IMR-90 (cell line): Measurements from ENCODE around the gene KCNK17. TPM values are rescaled to one million over a fixed set of nuclear protein-coding genes. Genes with fewer than 3 reads are reported as not detected.

Experiments used
- ATAC-seq: fragments of 200-7000 bp; cut with Tn5 transposase; 2 replicates; pipeline ENCODE4 v1.9.1; 2020; ENCODE audit warnings: low read depth, mild to moderate bottlenecking, moderate library complexity
- BruUV-seq: library from RNA; stranded (reverse); fragments of 400-500 nt; replicated peaks from 2 replicates; lab custom pipeline; 2021; lab: Mats Ljungman, UMichigan
- CTCF ChIA-PET: fragments of 300-600 bp; formaldehyde crosslinking; extraction: SDS; loops from one replicate; lab custom pipeline; 2021; ENCODE audit warnings: antibody characterized with exemption; lab: Yijun Ruan, JAX
- POLR2A ChIA-PET: fragments of 300-600 bp; sonication (Branson Sonifier 250); formaldehyde crosslinking; loops from one replicate; lab custom pipeline; 2022; ENCODE audit warnings: antibody characterized with exemption; ENCODE audit not compliant: unreplicated experiment; lab: Charles Lee
- DNase-seq: peaks from one replicate; pipeline ENCODE4 v3.0.0; 2013
- H2AFZ ChIP-seq: replicated peaks from 2 replicates; pipeline ENCODE3; 2013; ENCODE audit warnings: low read length, mild to moderate bottlenecking; ENCODE audit not compliant: poor library complexity
- H2AK5ac ChIP-seq: 2 replicates; pipeline ENCODE4 v1.6.1; 2013; ENCODE audit warnings: low read depth, low read length, inconsistent platforms
- H2AK9ac ChIP-seq: replicated peaks from 2 replicates; pipeline ENCODE3; 2013; ENCODE audit warnings: mild to moderate bottlenecking, low read depth, low read length, moderate library complexity; ENCODE audit not compliant: poor library complexity
- H2BK120ac ChIP-seq: 2 replicates; pipeline ENCODE4 v1.6.1; 2013; ENCODE audit warnings: low read depth, low read length, inconsistent platforms
- H2BK15ac ChIP-seq: 3 replicates; pipeline ENCODE4 v1.6.1; 2013; ENCODE audit warnings: low read depth, low read length, inconsistent platforms
- H2BK20ac ChIP-seq: 2 replicates; pipeline ENCODE4 v1.6.1; 2013; ENCODE audit warnings: low read depth, mild to moderate bottlenecking, inconsistent platforms, low read length, moderate library complexity
- H2BK5ac ChIP-seq: 2 replicates; pipeline ENCODE4 v1.6.1; 2013; ENCODE audit warnings: mild to moderate bottlenecking, low read depth, low read length, inconsistent platforms; ENCODE audit not compliant: poor library complexity, severe bottlenecking
- H3K14ac ChIP-seq: replicated peaks from 2 replicates; pipeline ENCODE4 v1.6.1; 2013; ENCODE audit warnings: low read depth, low read length, inconsistent platforms
- H3K18ac ChIP-seq: 2 replicates; pipeline ENCODE4 v1.6.1; 2013; ENCODE audit warnings: low read depth, low read length, control low read depth
- H3K23ac ChIP-seq: 2 replicates; pipeline ENCODE4 v1.6.1; 2013; ENCODE audit warnings: low read depth, low read length, inconsistent platforms
- H3K27ac ChIP-seq: 2 replicates; pipeline ENCODE4 v1.5.1; 2013; ENCODE audit warnings: mild to moderate bottlenecking, control low read depth, low read length; ENCODE audit not compliant: insufficient read depth
- H3K27me3 ChIP-seq: 2 replicates; pipeline ENCODE4 v1.6.1; 2013; ENCODE audit warnings: low read length; ENCODE audit not compliant: control insufficient read depth, insufficient read depth
- H3K36me3 ChIP-seq: 2 replicates; pipeline ENCODE4 v1.6.1; 2013; ENCODE audit warnings: low read length, mixed read lengths; ENCODE audit not compliant: control insufficient read depth, insufficient read depth
- H3K4ac ChIP-seq: 2 replicates; pipeline ENCODE4 v1.6.1; 2013; ENCODE audit warnings: low read depth, low read length, inconsistent platforms
- H3K4me1 ChIP-seq: 2 replicates; pipeline ENCODE4 v1.6.1; 2013; ENCODE audit warnings: low read length, mixed read lengths; ENCODE audit not compliant: control insufficient read depth, insufficient read depth
- H3K4me2 ChIP-seq: 2 replicates; pipeline ENCODE4 v1.6.1; 2013; ENCODE audit warnings: low read depth, mild to moderate bottlenecking, control low read depth, low read length, moderate library complexity
- H3K4me3 ChIP-seq: 2 replicates; pipeline ENCODE4 v1.5.1; 2013; ENCODE audit warnings: low read depth, mild to moderate bottlenecking, control low read depth, low read length, moderate library complexity; ENCODE audit not compliant: insufficient read depth
- H3K56ac ChIP-seq: 2 replicates; pipeline ENCODE4 v1.6.1; 2013; ENCODE audit warnings: low read length, inconsistent platforms; ENCODE audit not compliant: insufficient read depth; ENCODE audit errors: extremely low read depth
- H3K79me1 ChIP-seq, 2 experiments: 2 replicates each; pipeline ENCODE4 v1.6.1; 2013; ENCODE audit warnings: low read length in 2 of 2, inconsistent platforms in 1 of 2, low read depth in 1 of 2
- H3K9ac ChIP-seq: 2 replicates; pipeline ENCODE4 v1.6.1; 2013; ENCODE audit warnings: low read depth, low read length, control low read depth
- H3K9me1 ChIP-seq: 2 replicates; pipeline ENCODE4 v1.6.1; 2013; ENCODE audit warnings: low read length, inconsistent platforms; ENCODE audit not compliant: insufficient read depth
- H3K9me3 ChIP-seq: 2 replicates; pipeline ENCODE4 v1.6.1; 2013; ENCODE audit warnings: low read length; ENCODE audit not compliant: control insufficient read depth, insufficient read depth
- H4K20me1 ChIP-seq: 2 replicates; pipeline ENCODE4 v1.6.1; 2013; ENCODE audit warnings: low read length, inconsistent platforms; ENCODE audit not compliant: insufficient read depth
- H4K5ac ChIP-seq: 2 replicates; pipeline ENCODE4 v1.6.1; 2013; ENCODE audit warnings: mild to moderate bottlenecking, low read depth, low read length, control low read depth
- H4K8ac ChIP-seq, 2 experiments: 2 replicates each; pipeline ENCODE4 v1.6.1; 2013; ENCODE audit warnings: low read depth in 2 of 2, low read length in 2 of 2, control low read depth in 1 of 2, inconsistent platforms in 1 of 2
- H4K91ac ChIP-seq: 2 replicates; pipeline ENCODE4 v1.6.1; 2013; ENCODE audit warnings: low read depth, low read length, inconsistent platforms; ENCODE audit not compliant: insufficient read depth
- BHLHE40 ChIP-seq: fragments of 150-350 bp; IDR thresholded peaks from 2 replicates; pipeline ENCODE4 v1.6.1; 2016; ENCODE audit warnings: mild to moderate bottlenecking, low read depth, low read length
- CHD1 ChIP-seq: IDR thresholded peaks from 2 replicates; pipeline ENCODE4 v1.6.1; 2012; ENCODE audit warnings: low read depth, low read length, improper control_type of control experiment
- FOS ChIP-seq: fragments of 150-350 bp; IDR thresholded peaks from 2 replicates; pipeline ENCODE4 v1.6.1; 2016; ENCODE audit warnings: low read depth, low read length
- MAFK ChIP-seq: IDR thresholded peaks from 2 replicates; pipeline ENCODE4 v1.6.1; 2012; ENCODE audit warnings: low read depth, low read length, improper control_type of control experiment
- MAZ ChIP-seq: IDR thresholded peaks from 2 replicates; pipeline ENCODE4 v1.6.1; 2012; ENCODE audit warnings: low read depth, mild to moderate bottlenecking, low read length, improper control_type of control experiment, moderate library complexity, borderline replicate concordance
- MXI1 ChIP-seq: IDR thresholded peaks from 2 replicates; pipeline ENCODE4 v1.6.1; 2012; ENCODE audit warnings: low read depth, mild to moderate bottlenecking, low read length, moderate library complexity, borderline replicate concordance
- NFE2L2 ChIP-seq: fragments of 150-350 bp; IDR thresholded peaks from 2 replicates; pipeline ENCODE4 v1.6.1; 2016; ENCODE audit warnings: low read depth, mild to moderate bottlenecking, low read length
- POLR2A ChIP-seq: IDR thresholded peaks from 2 replicates; pipeline ENCODE4 v1.6.1; 2012; ENCODE audit warnings: mild to moderate bottlenecking, low read depth, low read length
- RAD21 ChIP-seq: IDR thresholded peaks from 2 replicates; pipeline ENCODE4 v1.6.1; 2012; ENCODE audit warnings: low read length, improper control_type of control experiment
- RCOR1 ChIP-seq: IDR thresholded peaks from 2 replicates; pipeline ENCODE4 v1.6.1; 2012; ENCODE audit warnings: mild to moderate bottlenecking, low read length, improper control_type of control experiment; ENCODE audit not compliant: insufficient replicate concordance
- RFX5 ChIP-seq: IDR thresholded peaks from 2 replicates; pipeline ENCODE4 v1.8.0; 2012; ENCODE audit warnings: low read depth, mild to moderate bottlenecking, low read length, moderate library complexity
- SMC3 ChIP-seq: fragments of 150-350 bp; IDR thresholded peaks from 2 replicates; pipeline ENCODE4 v1.6.1; 2016; ENCODE audit warnings: low read depth, mild to moderate bottlenecking, antibody characterized with exemption, low read length, moderate library complexity
- WGBS, 2 experiments: methylation state at CpG; one replicate each; pipeline versions ENCODE4 v1.1.5 to v1.1.7; 2013; ENCODE audit warnings: missing lambda C conversion rate in 2 of 2; ENCODE audit not compliant: insufficient read length in 1 of 2; ENCODE audit errors: extremely low coverage in 2 of 2; 5-methylcytosine and 5-hydroxymethylcytosine counted together
- dilution Hi-C: fragments of 300-500 bp; cut with HindIII; formaldehyde crosslinking; loops from one replicate; pipeline ENCODE4 v1.14.3; 2018; ENCODE audit warnings: low sequenced_read_pairs; ENCODE audit not compliant: unreplicated experiment
- in situ Hi-C: fragments of 300-500 bp; cut with MboI; formaldehyde crosslinking; loops from 3 replicates; pipeline ENCODE4 v1.14.3; 2019; ENCODE audit warnings: low sequenced_read_pairs, inconsistent platforms, mixed read lengths
- intact Hi-C: fragments of 100-400 bp; cut with micrococcal nuclease; formaldehyde crosslinking; loops from 2 replicates; pipeline ENCODE4 v1.10.0; 2022
- polyA plus RNA-seq, 3 experiments: library from polyadenylated mRNA; depleted of rRNA; stranded (reverse); fragments of >200 nt; gene quantifications; 2 replicates each; pipeline ENCODE4 v1.2.3, GENCODE V29; 2012; ENCODE audit warnings: low replicate concordance in 1 of 3
- total RNA-seq: library from RNA; depleted of rRNA; stranded (reverse); fragments of >200 nt; gene quantifications from 2 replicates; pipeline ENCODE4 v1.2.3, GENCODE V29; 2012
- TF ChIP-seq, protein P1 (sequence below): fragments of 150-350 bp; IDR thresholded peaks from 2 replicates; pipeline ENCODE4 v1.6.1; 2017; ENCODE audit warnings: mild to moderate bottlenecking, antibody characterized with exemption, low read length, low read depth
- TF ChIP-seq, protein P2 (sequence below): fragments of 150-350 bp; IDR thresholded peaks from 2 replicates; pipeline ENCODE4 v1.6.1; 2016; ENCODE audit warnings: low read depth, mild to moderate bottlenecking, low read length, moderate library complexity, borderline replicate concordance

The KCNK17 gene
- total and polyA plus RNA-seq, 2 of the 4 experiments (the other 2 are of a cell fraction) = not detected

DNA sequence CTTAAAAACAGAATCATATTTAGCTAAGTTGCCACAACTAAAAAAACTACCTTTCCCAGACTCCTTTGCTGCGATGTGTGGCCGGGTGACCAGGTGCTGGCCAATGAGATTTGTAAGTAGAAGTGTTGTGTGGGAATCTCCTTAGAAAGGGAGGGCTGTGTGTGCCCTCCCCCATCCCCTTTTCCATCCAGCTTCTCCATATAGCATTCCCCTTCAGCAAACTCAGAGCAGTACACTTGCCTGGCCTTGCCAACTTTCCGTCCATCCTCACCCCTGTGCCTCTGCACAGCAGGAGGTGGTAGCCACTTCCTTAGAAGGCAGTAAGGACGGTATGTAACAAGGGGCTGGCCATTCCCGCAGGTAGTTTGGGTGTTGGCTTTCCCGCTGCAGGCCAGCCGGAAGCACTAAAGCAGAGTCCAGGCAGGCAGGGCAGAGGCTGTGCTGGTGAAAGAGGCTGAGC lies 30.6 kb upstream of the KCNK17 start:
- POLR2A ChIA-PET = no interaction called here
- TF ChIP-seq FOS = no peak
- TF ChIP-seq RCOR1 = no peak
- TF ChIP-seq, protein P1, sequence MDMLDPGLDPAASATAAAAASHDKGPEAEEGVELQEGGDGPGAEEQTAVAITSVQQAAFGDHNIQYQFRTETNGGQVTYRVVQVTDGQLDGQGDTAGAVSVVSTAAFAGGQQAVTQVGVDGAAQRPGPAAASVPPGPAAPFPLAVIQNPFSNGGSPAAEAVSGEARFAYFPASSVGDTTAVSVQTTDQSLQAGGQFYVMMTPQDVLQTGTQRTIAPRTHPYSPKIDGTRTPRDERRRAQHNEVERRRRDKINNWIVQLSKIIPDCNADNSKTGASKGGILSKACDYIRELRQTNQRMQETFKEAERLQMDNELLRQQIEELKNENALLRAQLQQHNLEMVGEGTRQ = no peak
- TF ChIP-seq BHLHE40 = no peak
- TF ChIP-seq, protein P2, sequence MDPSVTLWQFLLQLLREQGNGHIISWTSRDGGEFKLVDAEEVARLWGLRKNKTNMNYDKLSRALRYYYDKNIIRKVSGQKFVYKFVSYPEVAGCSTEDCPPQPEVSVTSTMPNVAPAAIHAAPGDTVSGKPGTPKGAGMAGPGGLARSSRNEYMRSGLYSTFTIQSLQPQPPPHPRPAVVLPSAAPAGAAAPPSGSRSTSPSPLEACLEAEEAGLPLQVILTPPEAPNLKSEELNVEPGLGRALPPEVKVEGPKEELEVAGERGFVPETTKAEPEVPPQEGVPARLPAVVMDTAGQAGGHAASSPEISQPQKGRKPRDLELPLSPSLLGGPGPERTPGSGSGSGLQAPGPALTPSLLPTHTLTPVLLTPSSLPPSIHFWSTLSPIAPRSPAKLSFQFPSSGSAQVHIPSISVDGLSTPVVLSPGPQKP = no peak
- TF ChIP-seq POLR2A = no peak
- TF ChIP-seq CHD1 = no peak
- TF ChIP-seq SMC3 = no peak
- no peak for TF ChIP-seq MAZ
- TF ChIP-seq MXI1 = no peak
- TF ChIP-seq NFE2L2 = no peak
- no peak for TF ChIP-seq MAFK
- no peak for TF ChIP-seq RFX5
- no peak for TF ChIP-seq RAD21
- H2BK5ac ChIP-seq = no peak overlapping the region
- H3K9me3 ChIP-seq = no peaks in the 10 kb centered on the region
- CTCF ChIA-PET = no interaction called here
- H4K5ac ChIP-seq = no peak overlapping the region
- H2BK120ac ChIP-seq = no peak overlapping the region
- ATAC-seq = no peak
- no peak overlapping the region for H3K23ac ChIP-seq
- H3K56ac ChIP-seq = no peak overlapping the region
- in situ Hi-C loops = loop anchor here (10.0 kb wide), 1 partner anchor 970 kb away; no protein-coding TSS in a partner anchor
- H3K14ac ChIP-seq = no peak overlapping the region
- no peak overlapping the region for H2AK5ac ChIP-seq
- intact Hi-C loops = loop anchor here (10.0 kb wide), 2 partner anchors 1680 to 1720 kb away; no protein-coding TSS in a partner anchor
- no peak overlapping the region for H2BK20ac ChIP-seq
- BruUV-seq = no TSS peak
- DNase-seq = no peak
- WGBS, 2 experiments = no CpG with 5 or more reads among the region's 7 CpGs
- no peak overlapping the region for H3K4me2 ChIP-seq
- H3K4ac ChIP-seq = no peak overlapping the region
- no peak overlapping the region for H3K4me3 ChIP-seq
- no peak overlapping the region for H2AFZ ChIP-seq
- no peak overlapping the region for H4K91ac ChIP-seq
- no peak overlapping the region for H3K18ac ChIP-seq
- H4K8ac ChIP-seq = no peak overlapping the region
- no peaks in the 10 kb centered on the region for H3K4me1 ChIP-seq
- H3K79me1 ChIP-seq = no peaks in the 10 kb centered on the region
- H3K9ac ChIP-seq = no peak overlapping the region
- no peak overlapping the region for H2BK15ac ChIP-seq
- H3K36me3 ChIP-seq = no peaks in the 10 kb centered on the region
- peaks cover 2% of the 10 kb centered on the region; the same call in 1 of the 2 replicates for H3K27me3 ChIP-seq
- no peaks in the 10 kb centered on the region for H3K9me1 ChIP-seq
- no peaks in the 10 kb centered on the region for H4K20me1 ChIP-seq
- no peak overlapping the region for H2AK9ac ChIP-seq
- dilution Hi-C loops = no loop called here
- no peak overlapping the region for H3K27ac ChIP-seq
